K562 treated with DMSO at 1 percent for 48 hours (cell line): ENCODE results near the gene SLC35F2. TPM values are rescaled to one million over a fixed set of nuclear protein-coding genes. Genes with fewer than 3 reads are reported as not detected.

Experiments
- total RNA-seq: library from RNA; unstranded; fragments of 300-600 nt; gene quantifications from 2 replicates; pipeline ENCODE4 v1.2.3, GENCODE V29; 2022; ENCODE audit warnings: low replicate concordance; ENCODE audit errors: extremely low read depth

Gene SLC35F2, protein sequence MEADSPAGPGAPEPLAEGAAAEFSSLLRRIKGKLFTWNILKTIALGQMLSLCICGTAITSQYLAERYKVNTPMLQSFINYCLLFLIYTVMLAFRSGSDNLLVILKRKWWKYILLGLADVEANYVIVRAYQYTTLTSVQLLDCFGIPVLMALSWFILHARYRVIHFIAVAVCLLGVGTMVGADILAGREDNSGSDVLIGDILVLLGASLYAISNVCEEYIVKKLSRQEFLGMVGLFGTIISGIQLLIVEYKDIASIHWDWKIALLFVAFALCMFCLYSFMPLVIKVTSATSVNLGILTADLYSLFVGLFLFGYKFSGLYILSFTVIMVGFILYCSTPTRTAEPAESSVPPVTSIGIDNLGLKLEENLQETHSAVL
- total RNA-seq: not detected in 2 replicates

DNA sequence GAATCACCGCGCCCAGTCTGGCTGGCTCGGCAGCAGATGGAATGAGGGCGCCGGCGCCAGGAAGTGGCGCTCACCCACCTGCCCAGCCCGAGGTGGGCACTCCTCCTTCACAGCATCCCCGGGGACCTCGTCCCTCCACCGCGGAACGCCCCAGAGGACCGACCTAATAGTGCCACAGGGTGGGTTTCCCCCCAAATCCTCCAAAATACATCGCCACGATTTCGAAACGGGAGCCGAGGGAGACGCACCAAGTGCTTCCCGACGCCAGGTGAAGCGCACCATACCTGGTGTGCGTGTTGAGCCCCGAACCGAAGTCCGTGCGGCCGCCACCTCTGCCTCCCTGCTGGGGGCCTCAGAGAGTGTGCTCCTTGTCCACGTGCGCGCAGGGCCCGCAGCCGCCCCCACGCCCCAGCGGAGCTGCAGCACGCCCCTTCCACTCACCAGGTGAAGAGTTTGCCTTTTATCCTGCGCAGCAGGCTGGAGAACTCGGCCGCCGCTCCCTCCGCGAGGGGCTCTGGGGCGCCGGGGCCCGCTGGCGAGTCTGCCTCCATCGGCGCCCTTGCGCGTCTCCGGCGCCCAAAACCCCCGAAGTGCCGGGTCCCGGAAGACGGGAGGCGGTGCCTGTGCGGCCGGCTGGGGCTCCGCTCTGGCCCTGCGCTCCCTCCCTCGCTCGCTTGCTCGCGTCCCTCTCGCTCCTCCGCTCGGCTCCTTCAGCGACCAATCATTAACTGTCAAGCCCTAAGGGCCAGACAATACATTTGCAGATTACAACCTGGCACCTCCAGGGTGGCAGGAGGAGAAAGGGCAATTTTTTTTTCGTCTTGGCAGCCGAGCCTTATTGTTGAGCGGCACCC lies at the start of gene SLC35F2:
TSS of gene SLC35F2 (minus strand) at position 571 of the 854 bp plus-strand sequence. CDS start at position 551, 20 bp downstream.

Other genes with a start within 250 kb of the SLC35F2 start
- gene SLN, start 146.7 kb downstream of the SLC35F2 start, total RNA-seq: not detected in 2 replicates
- not detected in 2 replicates for gene RAB39A, start 69.7 kb upstream of the SLC35F2 start, total RNA-seq
- gene CUL5, start 150.1 kb upstream of the SLC35F2 start, total RNA-seq: not detected in 2 replicates